ENCODE data around the gene C17orf113.
A peak's percentile ranks its signal among the peaks of the same experiment; 100 is the strongest.

The C17orf113 gene

GRCh38 chr17:42027961-42028790 lies 22.2 kb downstream of the C17orf113 start:
- Histone ChIP-seq H3K27me3 (ENCODE audit: insufficient read depth, low read depth, severe bottlenecking) (no peaks in the 10 kb centered on the region), H3K9me3 (ENCODE audit: severe bottlenecking) (no peaks in the 10 kb centered on the region), H3K4me3 (ENCODE audit: low read depth, low read length) (no peak overlapping the region), H3K27ac (no peak overlapping the region), H3K36me3 (peaks cover 24% of the 10 kb centered on the region)
- peak; percentile 54 for DNase-seq
- peak; percentile 68 for TF ChIP-seq CTCF (IDR thresholded peaks at IDR 0.05; ENCODE audit: low read depth, low read length)

DNA sequence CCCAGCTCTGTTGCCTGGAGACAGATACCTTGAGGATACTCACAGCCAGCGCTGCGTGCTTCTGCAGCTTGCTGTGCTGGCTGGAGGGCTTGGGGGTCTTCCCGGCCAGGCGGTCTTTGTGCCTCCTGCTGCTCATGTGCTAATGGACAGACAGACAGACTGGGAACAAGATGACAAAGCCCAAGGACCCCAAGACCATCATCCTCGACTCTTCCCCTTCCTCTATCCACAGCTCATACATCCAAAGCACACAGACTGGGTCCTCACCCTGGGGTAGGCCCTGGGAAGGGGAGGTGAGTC lies 22.9 kb downstream of the C17orf113 start:
- no peak overlapping the region for H3K27ac ChIP-seq
- no peak for DNase-seq
- no peak for TF ChIP-seq CTCF (IDR thresholded peaks at IDR 0.05; ENCODE audit: low read depth, low read length)
- no peaks in the 10 kb centered on the region for H3K27me3 ChIP-seq (ENCODE audit: insufficient read depth, low read depth, severe bottlenecking)
- H3K4me3 ChIP-seq (ENCODE audit: low read depth, low read length): no peak overlapping the region
- H3K9me3 ChIP-seq (ENCODE audit: severe bottlenecking): no peaks in the 10 kb centered on the region
- peaks cover 30% of the 10 kb centered on the region for H3K36me3 ChIP-seq

GRCh38 chr17:42026857-42027589 lies 23.4 kb downstream of the C17orf113 start:
- TF ChIP-seq CTCF (IDR thresholded peaks at IDR 0.05; ENCODE audit: low read depth, low read length): no peak
- no peak overlapping the region for H3K4me3 ChIP-seq (ENCODE audit: low read depth, low read length)
- no peaks in the 10 kb centered on the region for H3K27me3 ChIP-seq (ENCODE audit: insufficient read depth, low read depth, severe bottlenecking)
- H3K9me3 ChIP-seq (ENCODE audit: severe bottlenecking): no peaks in the 10 kb centered on the region
- H3K36me3 ChIP-seq: peaks cover 36% of the 10 kb centered on the region
- no peak for DNase-seq
- H3K27ac ChIP-seq: 0 out of 2 replicates have a peak overlapping the region, but pooled peaks have one; percentile 9

DNA sequence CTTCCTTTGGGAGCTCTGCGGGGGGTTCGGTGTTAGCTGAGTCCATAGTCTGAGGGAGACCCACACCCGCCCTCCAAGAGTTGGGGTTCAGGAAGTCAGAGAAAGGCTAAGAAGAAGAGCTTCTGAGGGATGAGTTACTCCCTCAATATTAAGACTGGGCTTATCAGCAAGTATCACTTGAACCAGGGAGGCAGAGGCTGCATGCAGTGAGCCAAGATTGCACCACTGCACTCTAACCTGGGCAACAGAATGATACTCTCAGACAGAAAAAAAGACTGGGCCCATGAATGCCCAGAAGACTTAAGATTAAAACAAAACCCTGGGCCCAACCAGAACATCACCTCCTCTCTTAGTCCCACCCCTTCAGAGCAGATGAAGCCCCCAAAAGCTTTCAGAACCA lies 24.5 kb downstream of the C17orf113 start:
- H3K4me3 ChIP-seq (ENCODE audit: low read depth, low read length): no peak overlapping the region
- no peak overlapping the region for H3K27ac ChIP-seq
- H3K36me3 ChIP-seq: peaks cover 44% of the 10 kb centered on the region
- DNase-seq: no peak
- no peaks in the 10 kb centered on the region for H3K9me3 ChIP-seq (ENCODE audit: severe bottlenecking)
- TF ChIP-seq CTCF (IDR thresholded peaks at IDR 0.05; ENCODE audit: low read depth, low read length): no peak
- no peaks in the 10 kb centered on the region for H3K27me3 ChIP-seq (ENCODE audit: insufficient read depth, low read depth, severe bottlenecking)

- Histone ChIP-seq H3K27ac (peak overlapping the region; percentile 39), H3K36me3 (peaks cover 44% of the 10 kb centered on the region), H3K27me3 (ENCODE audit: insufficient read depth, low read depth, severe bottlenecking) (no peaks in the 10 kb centered on the region), H3K4me3 (ENCODE audit: low read depth, low read length) (no peak overlapping the region), H3K9me3 (ENCODE audit: severe bottlenecking) (no peaks in the 10 kb centered on the region)
- no peak for DNase-seq
- TF ChIP-seq CTCF (IDR thresholded peaks at IDR 0.05; ENCODE audit: low read depth, low read length): no peak
These were observed 25.2 kb downstream of the C17orf113 start for GRCh38 chr17:42025191-42025579.

Data from WERI-Rb-1 (cell line).